Mesendoderm (in vitro differentiated cells): ENCODE data around the gene MYPN.
A peak's percentile ranks its signal among the peaks of the same experiment; 100 is the strongest.
"Not testable (repeated sequence)": the region's sequence is repeated elsewhere in the genome, so short reads cannot be mapped to it uniquely, and the experiment has no call there.

Experiments used
- DNase-seq: peaks from one replicate; pipeline ENCODE4 v3.0.0; 2013
- H2AK5ac ChIP-seq: 2 replicates; pipeline ENCODE4 v1.6.1; 2013; ENCODE audit warnings: low read length, inconsistent platforms
- H2BK120ac ChIP-seq: 2 replicates; pipeline ENCODE4 v1.6.1; 2013; ENCODE audit warnings: low read depth, mild to moderate bottlenecking, low read length, moderate library complexity, mixed read lengths
- H2BK15ac ChIP-seq: replicated peaks from 2 replicates; pipeline ENCODE4 v1.6.1; 2013; ENCODE audit warnings: low read depth, mild to moderate bottlenecking, moderate library complexity
- H2BK5ac ChIP-seq: 2 replicates; pipeline ENCODE4 v1.6.1; 2013; ENCODE audit warnings: low read length, inconsistent platforms
- H3K18ac ChIP-seq: 2 replicates; pipeline ENCODE4 v1.6.1; 2013; ENCODE audit warnings: mild to moderate bottlenecking, low read length, mixed read lengths
- H3K23ac ChIP-seq: one replicate; pipeline ENCODE4 v1.6.1; 2013; ENCODE audit warnings: low read length
- H3K27ac ChIP-seq: 2 replicates; pipeline ENCODE4 v1.5.1; 2013; ENCODE audit warnings: low read depth, mild to moderate bottlenecking, inconsistent platforms, low read length, moderate library complexity
- H3K27me3 ChIP-seq: 2 replicates; pipeline ENCODE4 v1.6.1; 2013; ENCODE audit warnings: low read length, control low read depth, mild to moderate bottlenecking, inconsistent platforms; ENCODE audit not compliant: insufficient read depth, poor library complexity
- H3K36me3 ChIP-seq: 2 replicates; pipeline ENCODE4 v1.6.1; 2013; ENCODE audit warnings: low read length, inconsistent platforms; ENCODE audit not compliant: control insufficient read depth, insufficient read depth
- H3K4ac ChIP-seq: one replicate; pipeline ENCODE4 v1.6.1; 2013; ENCODE audit warnings: low read depth, mild to moderate bottlenecking, low read length, moderate library complexity
- H3K4me1 ChIP-seq: 2 replicates; pipeline ENCODE4 v1.6.1; 2013; ENCODE audit warnings: low read depth, low read length, inconsistent platforms; ENCODE audit not compliant: control insufficient read depth
- H3K4me2 ChIP-seq: 2 replicates; pipeline ENCODE4 v1.6.1; 2013; ENCODE audit warnings: low read length
- H3K4me3 ChIP-seq: 2 replicates; pipeline ENCODE4 v1.5.1; 2013; ENCODE audit warnings: mild to moderate bottlenecking, low read length
- H3K56ac ChIP-seq: one replicate; pipeline ENCODE4 v1.6.1; 2013; ENCODE audit warnings: low read length
- H3K79me1 ChIP-seq: 2 replicates; pipeline ENCODE4 v1.6.1; 2013; ENCODE audit warnings: low read length, inconsistent platforms
- H3K79me2 ChIP-seq: 2 replicates; pipeline ENCODE4 v1.6.1; 2013; ENCODE audit warnings: mild to moderate bottlenecking, low read length; ENCODE audit not compliant: control insufficient read depth, insufficient read depth
- H3K9ac ChIP-seq: 2 replicates; pipeline ENCODE4 v1.6.1; 2013; ENCODE audit warnings: low read length, inconsistent platforms
- H4K5ac ChIP-seq: one replicate; pipeline ENCODE4 v1.6.1; 2013; ENCODE audit warnings: low read length
- H4K8ac ChIP-seq: one replicate; pipeline ENCODE4 v1.6.1; 2013; ENCODE audit warnings: low read depth, mild to moderate bottlenecking, control low read depth, low read length, moderate library complexity
- WGBS: extraction: QIAGEN DNeasy Blood & Tissue Kit; methylation state at CpG from one replicate; pipeline ENCODE4 v1.1.7; 2013; ENCODE audit warnings: low lambda C conversion rate, missing lambda C conversion rate; ENCODE audit not compliant: insufficient coverage; ENCODE audit errors: extremely low coverage; 5-methylcytosine and 5-hydroxymethylcytosine counted together

Gene MYPN

DNA sequence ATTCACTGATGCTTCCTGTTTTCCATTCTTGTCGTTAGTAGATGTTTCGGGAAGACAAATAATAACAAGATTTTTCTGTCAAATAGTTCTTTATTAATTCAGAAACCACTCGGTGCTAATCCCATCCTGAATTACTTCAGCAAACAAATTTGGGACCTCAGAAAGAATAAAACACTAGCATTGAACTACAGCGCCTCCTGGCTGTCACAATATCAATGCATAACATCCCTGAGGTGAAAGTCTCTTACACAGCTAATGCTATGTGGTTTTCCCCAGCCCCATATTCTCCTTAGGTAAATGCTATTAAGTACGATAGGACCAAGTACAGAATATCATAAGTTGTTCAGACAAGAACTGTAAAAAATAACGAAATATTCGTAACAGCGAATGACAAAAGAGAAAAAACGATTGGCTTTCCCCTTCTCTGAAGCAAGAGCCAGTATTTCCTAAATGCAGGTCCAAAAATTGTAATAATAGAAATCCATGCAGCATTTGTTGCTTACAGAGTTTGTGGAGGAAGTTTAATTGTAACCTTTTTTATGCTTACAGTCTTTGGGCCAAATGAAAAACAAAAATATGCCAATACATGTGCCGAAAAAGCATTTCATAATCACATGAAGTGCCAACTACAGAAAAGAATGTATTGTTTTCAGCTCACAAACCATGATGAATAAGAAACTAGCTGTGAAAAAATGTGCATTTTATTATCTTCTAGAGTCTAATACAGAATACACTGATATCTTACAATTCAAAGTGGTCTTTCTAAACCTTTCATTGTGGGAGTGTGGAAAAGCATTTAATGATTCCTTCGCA lies 47.3 kb downstream of the MYPN start:
- H3K27ac ChIP-seq: no peak overlapping the region
- H3K4me2 ChIP-seq: no peak overlapping the region
- no peak overlapping the region for H4K8ac ChIP-seq
- no CpG with 5 or more reads among the region's 11 CpGs for whole genome bisulfite sequencing
- H2BK15ac ChIP-seq: no peak overlapping the region
- no peak overlapping the region for H3K56ac ChIP-seq
- H2AK5ac ChIP-seq: no peak overlapping the region
- H3K9ac ChIP-seq: no peak overlapping the region
- no peaks in the 10 kb centered on the region for H3K36me3 ChIP-seq
- DNase-seq: peak; percentile 68
- no peak overlapping the region for H3K23ac ChIP-seq
- no peak overlapping the region for H2BK5ac ChIP-seq
- H3K79me1 ChIP-seq: no peaks in the 10 kb centered on the region
- no peaks in the 10 kb centered on the region for H3K27me3 ChIP-seq
- no peak overlapping the region for H3K4ac ChIP-seq
- no peak overlapping the region for H3K18ac ChIP-seq
- no peak overlapping the region for H4K5ac ChIP-seq
- no peaks in the 10 kb centered on the region for H3K79me2 ChIP-seq
- no peak overlapping the region for H2BK120ac ChIP-seq
- peaks cover 7% of the 10 kb centered on the region for H3K4me1 ChIP-seq
- no peak overlapping the region for H3K4me3 ChIP-seq

GRCh38 chr10:68157522-68157921 lies 48.2 kb downstream of the MYPN start:
- WGBS: no CpG with 5 or more reads among the region's 7 CpGs

GRCh38 chr10:68158031-68158430 lies 48.7 kb downstream of the MYPN start:
- H3K23ac ChIP-seq: no peak overlapping the region
- H3K36me3 ChIP-seq: no peaks in the 10 kb centered on the region
- DNase-seq: no peak

More at GRCh38 chr10:68157522-68157921, 48.2 kb downstream of the MYPN start:
- not testable (repeated sequence) for H4K8ac ChIP-seq, H3K9ac ChIP-seq, H3K4me2 ChIP-seq, H2BK5ac ChIP-seq, H3K18ac ChIP-seq, DNase-seq, H3K56ac ChIP-seq, H2BK120ac ChIP-seq, H2BK15ac ChIP-seq, H3K36me3 ChIP-seq, H3K27me3 ChIP-seq, H3K4me3 ChIP-seq, H3K4me1 ChIP-seq, H3K27ac ChIP-seq, H2AK5ac ChIP-seq, H3K23ac ChIP-seq, H4K5ac ChIP-seq, H3K79me1 ChIP-seq, H3K4ac ChIP-seq, H3K79me2 ChIP-seq

GRCh38 chr10:68163735-68164134 lies 54.4 kb downstream of the MYPN start:
- Histone ChIP-seq H3K4me3 (no peak overlapping the region), H4K8ac (no peak overlapping the region), H2BK5ac (no peak overlapping the region), H3K18ac (no peak overlapping the region), H3K9ac (no peak overlapping the region), H2BK15ac (no peak overlapping the region), H3K27me3 (no peaks in the 10 kb centered on the region), H3K4me1 (no peaks in the 10 kb centered on the region), H3K27ac (no peak overlapping the region), H3K4me2 (no peak overlapping the region), H3K56ac (no peak overlapping the region), H3K4ac (no peak overlapping the region), H3K79me1 (no peaks in the 10 kb centered on the region), H3K23ac (no peak overlapping the region), H3K79me2 (no peaks in the 10 kb centered on the region), H2BK120ac (no peak overlapping the region), H3K36me3 (no peaks in the 10 kb centered on the region), H2AK5ac (no peak overlapping the region), H4K5ac (no peak overlapping the region)
- WGBS: no CpG with 5 or more reads among the region's 2 CpGs
- no peak for DNase-seq

More at GRCh38 chr10:68158031-68158430, 48.7 kb downstream of the MYPN start:
- H2BK15ac ChIP-seq: no peak overlapping the region
- no peak overlapping the region for H3K9ac ChIP-seq
- no peak overlapping the region for H4K8ac ChIP-seq
- no peaks in the 10 kb centered on the region for H3K79me1 ChIP-seq
- H2BK120ac ChIP-seq: no peak overlapping the region
- no peak overlapping the region for H3K4ac ChIP-seq
- H3K4me2 ChIP-seq: no peak overlapping the region
- H3K4me3 ChIP-seq: no peak overlapping the region
- H3K27ac ChIP-seq: no peak overlapping the region
- H3K18ac ChIP-seq: no peak overlapping the region
- no peaks in the 10 kb centered on the region for H3K27me3 ChIP-seq
- H2AK5ac ChIP-seq: no peak overlapping the region
- H2BK5ac ChIP-seq: no peak overlapping the region
- 100% methylated on average over 1 of the region's 7 CpGs for WGBS
- H3K4me1 ChIP-seq: peaks cover 6% of the 10 kb centered on the region
- H4K5ac ChIP-seq: no peak overlapping the region
- H3K79me2 ChIP-seq: no peaks in the 10 kb centered on the region
- no peak overlapping the region for H3K56ac ChIP-seq

DNA sequence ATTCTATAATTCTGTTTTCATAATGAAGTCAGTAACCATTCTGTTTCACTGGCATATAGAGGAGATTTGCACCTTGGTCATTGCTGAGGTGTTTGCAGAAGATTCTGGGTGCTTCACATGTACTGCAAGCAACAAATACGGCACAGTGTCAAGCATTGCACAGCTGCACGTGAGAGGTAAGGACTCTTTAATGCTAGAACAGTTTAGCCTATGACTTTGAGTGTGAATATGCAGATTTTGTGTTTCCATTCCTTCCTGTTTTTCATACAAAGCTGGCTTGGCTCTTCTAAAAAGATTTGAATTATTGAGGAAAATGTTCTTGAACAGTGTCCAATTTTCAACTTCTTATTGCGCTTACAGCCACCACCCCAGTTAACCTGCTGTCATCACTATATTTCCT lies 56.4 kb downstream of the MYPN start:
- H2BK15ac ChIP-seq: no peak overlapping the region
- no peak overlapping the region for H2BK5ac ChIP-seq
- no peak overlapping the region for H3K23ac ChIP-seq
- no peak overlapping the region for H2AK5ac ChIP-seq
- H3K9ac ChIP-seq: no peak overlapping the region
- H3K4ac ChIP-seq: no peak overlapping the region
- no peak overlapping the region for H2BK120ac ChIP-seq
- H3K79me2 ChIP-seq: no peaks in the 10 kb centered on the region
- H3K27me3 ChIP-seq: no peaks in the 10 kb centered on the region
- no peaks in the 10 kb centered on the region for H3K36me3 ChIP-seq
- H4K8ac ChIP-seq: no peak overlapping the region
- H3K27ac ChIP-seq: no peak overlapping the region
- H4K5ac ChIP-seq: no peak overlapping the region
- H3K4me3 ChIP-seq: no peak overlapping the region
- H3K18ac ChIP-seq: no peak overlapping the region
- no peaks in the 10 kb centered on the region for H3K79me1 ChIP-seq
- no peaks in the 10 kb centered on the region for H3K4me1 ChIP-seq
- no peak for DNase-seq
- H3K4me2 ChIP-seq: no peak overlapping the region
- no peak overlapping the region for H3K56ac ChIP-seq
- no CpG with 5 or more reads among the region's 3 CpGs for WGBS
